ENCODE data around the gene SMAD3.

DNA sequence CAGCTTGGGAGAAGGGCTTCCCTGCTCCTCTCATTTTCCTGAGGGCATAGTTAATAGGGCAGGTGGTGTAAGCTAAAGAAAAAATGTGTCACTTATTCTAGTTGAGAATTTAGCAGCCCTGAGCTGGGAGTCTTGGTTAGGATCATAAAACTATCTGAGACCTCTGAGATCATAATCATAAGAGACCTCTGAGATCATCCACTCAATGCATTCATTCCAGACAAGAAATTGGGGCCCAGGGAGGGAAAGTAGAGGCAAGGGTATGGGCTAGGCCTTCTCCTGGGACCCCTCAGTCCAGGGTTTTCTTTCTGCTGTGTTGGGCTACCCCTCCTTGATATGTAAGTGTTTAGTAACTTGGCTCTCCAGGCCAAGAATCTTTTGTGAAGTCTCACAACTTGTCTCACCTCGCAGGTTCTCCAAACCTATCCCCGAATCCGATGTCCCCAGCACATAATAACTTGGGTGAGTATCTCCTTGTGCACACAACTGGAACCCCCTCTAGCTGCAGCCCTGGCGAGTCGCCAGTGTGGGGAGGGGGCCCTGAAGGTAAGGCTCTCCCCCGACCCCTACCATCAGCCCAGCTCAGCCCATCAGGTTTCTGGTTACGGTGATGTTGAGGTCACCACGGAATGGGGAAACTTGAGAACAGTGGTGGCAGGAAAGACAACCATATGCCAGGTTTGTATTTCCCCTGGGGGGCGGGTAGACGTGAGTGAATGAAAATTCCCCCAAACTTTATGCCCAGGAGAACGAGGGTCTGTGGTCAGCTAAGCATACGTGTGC, 104.9 kb downstream of the SMAD3 start:
- TF ChIP-seq CTCF (IDR thresholded peaks at IDR 0.05) (no peak), POLR2AphosphoS5 (IDR thresholded peaks at IDR 0.05) (no peak), EP300 (IDR thresholded peaks at IDR 0.05) (no peak)

Measured in suprapubic skin (tissue), 4 donors.